LNCaP clone FGC (cell line): ENCODE data around the gene BTN2A1.
A peak's percentile ranks its signal among the peaks of the same experiment; 100 is the strongest.

Experiments
- DNase-seq: peaks from one replicate; pipeline ENCODE4 v3.0.0-alpha.2; 2011; ENCODE audit warnings: low read depth
- H3K4me3 ChIP-seq: 2 replicates; pipeline ENCODE4 v1.5.1; 2011; ENCODE audit warnings: mild to moderate bottlenecking, low read depth, low read length, control low read depth
- CTCF ChIP-seq: IDR thresholded peaks from 2 replicates; pipeline ENCODE4 v1.5.1; 2012; ENCODE audit warnings: mild to moderate bottlenecking; ENCODE audit not compliant: control insufficient read depth, insufficient read depth; ENCODE audit errors: extremely low read depth

BTN2A1 gene

GRCh38 chr6:26457806-26458688 is at the start of gene BTN2A1:
BTN2A1 (plus strand) TSS chr6:26457955; CDS start chr6:26458637, 682 bp downstream.
- peak; percentile 79 for DNase-seq
- peak within 1 kb of the TSS; percentile 92 for H3K4me3 ChIP-seq
- TF ChIP-seq CTCF, result peak; percentile 20; the same call in 1 of the 2 replicates

GRCh38 chr6:26408828-26409730 is 48.7 kb upstream of the BTN2A1 start:
- no peak for TF ChIP-seq CTCF
- DNase-seq, result no peak
- H3K4me3 ChIP-seq, result no peak overlapping the region

GRCh38 chr6:26411751-26412150 is 46.0 kb upstream of the BTN2A1 start:
- 0 out of 2 replicates have a peak, but pooled peaks have one; percentile 2 for TF ChIP-seq CTCF
- no peak for DNase-seq
- no peak overlapping the region for H3K4me3 ChIP-seq

GRCh38 chr6:26412228-26412627 is 45.5 kb upstream of the BTN2A1 start:
- TF ChIP-seq CTCF, result no peak
- DNase-seq, result no peak
- no peak overlapping the region for H3K4me3 ChIP-seq

GRCh38 chr6:26412954-26413353 is 44.8 kb upstream of the BTN2A1 start:
- no peak for TF ChIP-seq CTCF
- no peak for DNase-seq
- H3K4me3 ChIP-seq, result no peak overlapping the region

GRCh38 chr6:26414281-26414680 is 43.5 kb upstream of the BTN2A1 start:
- DNase-seq, result no peak
- H3K4me3 ChIP-seq, result no peak overlapping the region
- TF ChIP-seq CTCF, result no peak
